HG02610 (cell line): ENCODE data around the gene GSTT2B.
"Not testable (repeated sequence)": the region's sequence is repeated elsewhere in the genome, so short reads cannot be mapped to it uniquely, and the experiment has no call there.

ENCODE experiments used
- ATAC-seq: cut with Tn5 transposase; IDR thresholded peaks from one replicate; pipeline ENCODE4 v1.9.1; 2021; ENCODE audit warnings: mild to moderate bottlenecking, moderate library complexity; ENCODE audit not compliant: unreplicated experiment

Gene GSTT2B

DNA sequence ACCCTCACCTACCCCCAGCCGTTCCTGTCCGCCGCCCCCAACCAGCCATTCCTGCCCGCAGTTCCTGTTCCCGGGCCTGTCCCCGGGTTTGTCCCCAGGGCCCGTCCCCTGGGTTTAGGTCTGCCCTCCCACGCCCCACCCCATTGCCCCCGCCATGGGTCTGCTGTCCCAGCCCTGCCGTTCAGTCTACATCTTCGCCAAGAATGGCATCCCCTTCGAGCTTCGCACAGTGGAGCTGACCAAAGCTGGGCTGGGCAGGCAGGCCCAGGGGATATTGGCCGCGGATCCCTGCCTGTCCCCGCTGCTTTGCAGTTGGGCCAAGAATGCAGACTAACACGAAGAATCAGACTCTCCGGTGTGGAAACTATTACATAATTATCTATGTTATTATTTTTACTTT, 11.2 kb downstream of the GSTT2B start:
- ATAC-seq = not testable (repeated sequence)

DNA sequence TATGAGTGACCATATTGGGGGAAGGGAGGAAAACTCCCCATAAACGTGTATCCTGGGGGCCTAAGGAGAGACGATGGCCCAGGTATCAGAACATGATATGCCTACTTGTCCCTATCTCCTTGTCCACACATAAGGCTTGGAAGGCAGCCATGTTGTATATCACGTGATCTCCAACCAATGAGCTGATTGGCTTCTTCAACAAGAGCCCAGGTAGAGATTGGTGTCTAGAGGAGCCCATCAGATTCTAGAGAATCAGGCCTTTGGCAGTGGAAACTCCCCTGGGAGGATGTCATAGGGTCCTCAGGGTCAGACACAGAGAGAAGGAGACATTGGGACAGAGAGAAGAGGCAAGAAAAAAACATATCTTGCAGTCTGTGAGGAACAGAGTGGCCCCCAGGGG, 13.6 kb downstream of the GSTT2B start:
- ATAC-seq = not testable (repeated sequence)

DNA sequence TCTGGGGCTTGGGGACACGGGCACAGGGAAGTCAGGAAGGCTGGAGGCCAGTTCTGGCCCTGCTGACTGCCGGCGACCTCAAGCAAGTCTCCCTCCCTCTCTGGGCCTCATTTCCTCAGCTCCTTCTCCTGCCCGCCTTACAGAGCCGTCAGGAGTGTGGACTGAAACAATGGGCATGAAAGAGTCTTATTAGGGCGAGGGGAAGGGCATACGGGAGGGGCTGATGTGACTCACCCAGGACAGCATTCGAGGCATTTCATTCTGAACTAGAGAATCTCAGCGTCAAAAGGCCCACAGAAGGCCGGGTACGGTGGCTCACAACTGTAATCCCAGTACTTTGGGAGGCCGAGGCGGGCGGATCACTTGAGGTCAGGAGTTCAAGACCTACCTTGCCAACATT, 20.8 kb downstream of the GSTT2B start:
- not testable (repeated sequence) for ATAC-seq

- ATAC-seq = no peak
Observed at GRCh38 chr22:23939017-23939357, 22.0 kb downstream of the GSTT2B start.

- no peak for ATAC-seq
Observed at GRCh38 chr22:23938328-23939016, 22.5 kb downstream of the GSTT2B start.

- no peak for ATAC-seq
Observed at GRCh38 chr22:23926561-23926960, 34.4 kb downstream of the GSTT2B start.

- ATAC-seq = no peak
Observed at GRCh38 chr22:23925020-23925606, 35.9 kb downstream of the GSTT2B start.

- no peak for ATAC-seq
Observed at GRCh38 chr22:23922921-23923320, 38.1 kb downstream of the GSTT2B start.

DNA sequence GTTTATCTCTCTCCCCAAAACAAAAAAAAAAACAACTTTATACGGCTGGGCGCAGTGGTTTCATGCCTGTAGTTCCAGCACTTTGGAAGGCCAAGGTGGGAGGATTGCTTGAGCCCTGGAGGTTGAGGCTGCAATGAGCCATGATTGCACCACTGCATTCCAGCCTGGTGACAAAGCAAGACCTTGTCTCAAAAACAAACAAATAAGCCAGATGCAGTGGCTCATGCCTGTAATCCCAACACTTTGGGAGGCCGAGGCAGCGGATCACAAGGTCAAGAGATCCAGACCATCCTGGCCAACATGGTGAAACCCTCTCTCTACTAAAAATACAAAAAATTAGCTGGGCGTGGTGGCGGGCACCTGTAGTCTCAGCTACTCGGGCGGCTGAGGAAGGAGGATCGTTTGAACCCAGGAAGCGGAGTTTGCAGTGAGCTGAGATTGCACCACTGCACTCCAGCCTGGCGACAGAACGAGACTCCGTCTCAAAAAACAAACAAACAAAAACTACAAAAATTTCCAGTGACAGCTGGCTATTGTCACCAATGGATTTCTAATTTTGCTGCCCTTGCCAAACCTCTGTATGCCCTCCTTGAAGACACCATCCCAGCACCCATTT, 39.3 kb downstream of the GSTT2B start:
- not testable (repeated sequence) for ATAC-seq

DNA sequence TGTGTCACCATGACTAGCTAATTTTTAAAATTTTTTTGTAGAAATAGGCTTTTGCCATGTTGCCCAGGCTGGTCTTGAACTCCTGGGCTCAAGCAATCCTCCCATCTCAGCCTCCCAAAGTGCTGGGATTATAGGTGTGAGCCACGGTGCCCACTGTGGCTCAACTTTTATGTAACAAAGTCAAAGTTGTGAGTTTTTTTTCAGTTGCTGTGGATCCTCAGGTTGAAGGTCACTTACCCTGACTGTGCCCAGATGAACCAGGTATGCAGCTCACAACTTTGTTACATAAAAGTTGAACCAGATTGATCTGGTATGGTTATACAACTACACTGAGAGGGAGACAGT, 40.8 kb downstream of the GSTT2B start:
- not testable (repeated sequence) for ATAC-seq

- ATAC-seq = no peak
Observed at GRCh38 chr22:23915290-23915689, 45.7 kb downstream of the GSTT2B start.

- peak; percentile 91 for ATAC-seq
Observed at GRCh38 chr22:23913661-23914353, 47.2 kb downstream of the GSTT2B start.

DNA sequence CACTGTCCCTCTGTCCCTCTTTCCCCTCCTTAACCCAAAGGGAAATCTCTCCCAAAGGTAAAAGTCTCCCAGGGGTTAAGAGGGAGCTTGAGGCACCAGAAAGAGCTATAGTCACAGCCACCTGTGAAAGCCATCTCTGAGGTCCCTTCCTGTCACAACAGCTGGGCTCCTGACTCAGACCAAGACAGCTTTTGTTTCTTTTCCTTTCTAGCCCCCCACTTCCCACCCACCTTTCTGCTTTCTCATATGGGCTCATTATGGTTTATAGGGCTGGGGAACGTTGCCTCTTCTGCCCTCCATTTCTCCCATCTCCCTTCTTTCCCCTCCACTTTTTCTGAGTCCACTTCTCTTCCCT, 47.7 kb downstream of the GSTT2B start:
- ATAC-seq = peak; percentile 15

- no peak for ATAC-seq
Observed at GRCh38 chr22:23912293-23912903, 48.6 kb downstream of the GSTT2B start.

DNA sequence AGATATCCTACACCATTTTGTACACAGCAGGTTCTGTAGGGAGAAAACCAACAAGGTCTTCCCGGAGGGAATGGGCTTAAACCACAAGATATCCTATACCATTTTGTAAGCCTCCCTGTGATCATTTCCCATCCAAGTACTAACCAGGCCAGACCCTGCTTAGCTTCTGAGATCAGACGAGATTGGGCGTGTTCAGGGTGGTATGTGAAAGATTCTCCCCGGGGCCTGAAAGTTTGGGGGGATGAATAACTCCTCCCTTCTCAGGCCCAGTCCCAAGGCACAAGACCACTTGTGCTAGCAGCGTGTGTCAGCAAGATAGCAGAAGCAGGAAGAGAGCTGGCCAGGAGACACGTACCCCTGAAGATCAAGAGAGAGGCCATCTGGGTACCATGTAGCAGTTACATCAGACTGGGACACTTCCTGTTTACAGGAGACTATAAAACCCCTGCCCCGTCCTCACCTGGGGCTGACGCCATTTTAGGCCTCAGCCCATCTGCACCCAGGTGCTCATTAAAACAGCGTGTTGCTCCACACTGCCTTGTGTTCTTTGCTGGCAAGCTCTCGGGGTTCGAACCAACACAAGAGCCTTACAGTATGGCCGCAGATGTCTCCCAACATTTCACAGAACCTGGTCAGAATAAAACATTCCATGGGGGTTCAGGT, 49.5 kb downstream of the GSTT2B start:
- no peak for ATAC-seq

DNA sequence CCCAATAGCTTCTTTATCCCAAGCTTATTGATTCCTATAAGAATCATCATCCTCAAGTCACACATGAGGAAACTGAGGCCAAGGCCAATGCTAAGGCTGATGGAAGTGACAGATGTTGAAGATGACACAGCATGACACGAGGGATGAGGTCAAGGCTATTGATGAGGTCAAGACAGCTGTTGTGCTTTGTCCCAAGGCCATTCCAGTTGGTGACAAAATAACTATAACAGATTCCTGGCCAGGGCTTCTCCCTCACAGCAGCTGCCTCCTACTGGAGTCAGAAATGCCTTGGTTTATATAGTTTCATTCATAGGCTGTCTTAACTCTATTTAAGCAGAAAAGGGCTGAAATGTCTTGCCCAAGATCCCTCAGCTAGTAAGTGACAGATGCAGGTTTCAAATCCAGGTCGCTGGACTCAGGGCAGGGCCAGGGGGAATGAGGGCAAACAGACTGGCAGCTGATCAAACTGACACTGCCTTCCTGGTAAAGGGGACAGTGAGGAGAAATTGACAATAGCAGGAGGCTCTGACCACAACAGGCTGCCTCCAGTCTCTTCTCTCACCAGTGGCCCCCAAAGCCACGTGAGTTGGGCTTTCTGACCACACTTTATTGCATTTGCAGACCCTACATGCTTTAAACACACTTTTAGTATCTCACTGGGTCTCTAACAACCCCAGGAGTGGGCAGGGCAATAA, 50.4 kb downstream of the GSTT2B start:
- ATAC-seq = no peak

DNA sequence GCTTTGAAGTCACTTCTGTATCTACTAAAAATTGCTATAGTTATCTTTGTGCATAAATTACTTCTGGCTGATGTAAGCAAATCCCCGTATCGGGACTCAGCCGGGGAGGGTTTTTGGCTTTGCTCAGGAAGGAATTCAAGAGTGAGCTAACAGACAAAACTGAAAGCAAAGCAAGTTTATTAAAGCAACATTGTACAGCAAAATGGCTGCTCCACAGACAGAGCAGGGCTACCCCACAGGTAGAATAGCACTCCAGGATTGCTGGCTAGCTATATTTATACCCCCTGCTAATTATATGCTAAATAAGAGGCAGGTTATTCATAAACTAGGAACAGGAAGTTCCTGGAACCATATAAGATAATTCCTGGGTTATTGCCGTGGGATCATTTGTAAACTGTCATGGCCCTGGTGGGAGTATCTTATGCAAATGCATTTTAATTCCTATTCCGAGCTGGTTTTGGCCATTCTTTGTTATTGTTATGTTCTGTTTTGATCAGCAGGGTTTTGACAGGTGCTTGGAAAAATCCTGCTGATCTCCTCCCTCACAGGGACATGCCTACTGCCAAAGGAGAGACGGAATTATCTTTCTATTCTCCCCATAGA, 51.6 kb downstream of the GSTT2B start:
- no peak for ATAC-seq

- ATAC-seq = no peak
Observed at GRCh38 chr22:23908587-23909205, 52.3 kb downstream of the GSTT2B start.

- ATAC-seq = not testable (repeated sequence)
Observed at GRCh38 chr22:23907423-23907822, 53.6 kb downstream of the GSTT2B start.
